T-cell (primary cell): ENCODE data around the gene LDLRAD4. TPM values are rescaled to one million over a fixed set of nuclear protein-coding genes. Genes with fewer than 3 reads are reported as not detected.

ENCODE experiments used
- ATAC-seq, 4 experiments: fragments of 200-7000 bp in 3 of 4; fragments of 150-1000 bp in 1 of 4; cut with Tn5 transposase; replicated peaks in 1 of 4; 1 replicate in 3 of 4; 2 replicates in 1 of 4; pipeline ENCODE4 v1.10.0; 2021; ENCODE audit warnings: moderate library complexity in 3 of 4, mild to moderate bottlenecking in 2 of 4, moderate number of reproducible peaks in 1 of 4
- CTCF ChIA-PET, 2 donors: fragments of 300-600 bp; sonication (Branson Sonifier 250); formaldehyde crosslinking; loops; one replicate each; lab custom pipeline; 2022; ENCODE audit warnings: antibody characterized with exemption in 2 of 2; lab: Charles Lee
- POLR2A ChIA-PET, 2 donors: fragments of 300-600 bp; sonication (Branson Sonifier 250); formaldehyde crosslinking; loops; one replicate each; lab custom pipeline; 2022; ENCODE audit warnings: antibody characterized with exemption in 2 of 2; lab: Charles Lee
- DNase-seq, 35 experiments: peaks; one replicate each; pipeline versions ENCODE4 v3.0.0 to v3.0.0-alpha.2; 2013 to 2023
- H3K27ac ChIP-seq: one replicate; pipeline ENCODE4 v1.5.1; 2013; ENCODE audit warnings: low read length
- H3K27me3 ChIP-seq, 2 experiments: replicated peaks in 1 of 2; 1 replicate in 1 of 2; 2 replicates in 1 of 2; pipeline versions ENCODE4 v1.6.1 to v1.7.0; 2013; ENCODE audit warnings: low read length in 1 of 2, mixed read lengths in 1 of 2; ENCODE audit not compliant: control insufficient read depth in 2 of 2, insufficient read depth in 2 of 2; ENCODE audit errors: extremely low read depth in 1 of 2
- H3K36me3 ChIP-seq, 2 donors: 1 replicate in 1 of 2; 2 replicates in 1 of 2; pipeline versions ENCODE4 v1.6.1 to v1.7.0; 2013; ENCODE audit warnings: low read length in 1 of 2; ENCODE audit not compliant: control insufficient read depth in 2 of 2, insufficient read depth in 1 of 2; ENCODE audit errors: extremely low read depth in 1 of 2
- H3K4me1 ChIP-seq, 2 experiments: 1 replicate in 1 of 2; 2 replicates in 1 of 2; pipeline versions ENCODE4 v1.6.1 to v1.7.0; 2013; ENCODE audit warnings: low read length in 2 of 2, mixed read lengths in 1 of 2; ENCODE audit not compliant: insufficient read depth in 2 of 2, control insufficient read depth in 1 of 2; ENCODE audit errors: extremely low read depth in 1 of 2
- H3K4me3 ChIP-seq, 2 donors: 1 replicate in 1 of 2; 2 replicates in 1 of 2; pipeline versions ENCODE4 v1.5.1 to v1.7.0; 2013; ENCODE audit warnings: mild to moderate bottlenecking in 2 of 2, low read length in 1 of 2, moderate library complexity in 1 of 2; ENCODE audit not compliant: control insufficient read depth in 1 of 2; ENCODE audit errors: extremely low read depth in 1 of 2
- H3K9me3 ChIP-seq: 2 replicates; pipeline ENCODE4 v1.7.0; 2013
- H3K27ac Mint-ChIP-seq, 2 donors: one replicate each; pipeline ENCODE4 v1.8.0; 2020 to 2021; ENCODE audit warnings: mild to moderate bottlenecking in 2 of 2, mixed read lengths in 2 of 2
- H3K27me3 Mint-ChIP-seq, 2 donors: one replicate each; pipeline ENCODE4 v1.8.0; 2021 to 2022; ENCODE audit warnings: mixed read lengths in 2 of 2
- H3K36me3 Mint-ChIP-seq: one replicate; pipeline ENCODE4 v1.8.0; 2021; ENCODE audit warnings: mixed read lengths
- H3K4me1 Mint-ChIP-seq, 3 donors: one replicate each; pipeline ENCODE4 v1.8.0; 2020 to 2022; ENCODE audit warnings: mixed read lengths in 3 of 3, mild to moderate bottlenecking in 1 of 3
- H3K4me3 Mint-ChIP-seq, 3 donors: one replicate each; pipeline ENCODE4 v1.8.0; 2020 to 2022; ENCODE audit warnings: mild to moderate bottlenecking in 3 of 3, mixed read lengths in 3 of 3, moderate library complexity in 3 of 3
- H3K9me3 Mint-ChIP-seq, 3 donors: one replicate each; pipeline ENCODE4 v1.8.0; 2020 to 2022; ENCODE audit warnings: mixed read lengths in 3 of 3
- WGBS: methylation state at CpG from one replicate; pipeline ENCODE4 v1.1.5; 2013; ENCODE audit warnings: missing lambda C conversion rate; ENCODE audit not compliant: insufficient coverage; 5-methylcytosine and 5-hydroxymethylcytosine counted together
- total RNA-seq, 35 experiments: library from RNA in 6 of 35; stranded (reverse) in 6 of 35; fragments of 120-200 nt in 1 of 35; gene quantifications; one replicate each; pipeline versions ENCODE4 v1.2.1 to v1.2.4 and lab custom pipeline; 2013 to 2026

LDLRAD4 gene
- total RNA-seq, 5 donors from 2014 or later (not counting 1 experiment from before 2014, with no cell fraction given): 57.6 to 80.8 (median 72.4) TPM

GRCh38 chr18:13483316-13484270, 265.0 kb downstream of the LDLRAD4 start:
- Mint-ChIP-seq H3K9me3 (peaks cover 0 to 1% (median 0%) of the 10 kb centered on the region in 3 donors), H3K4me3 (no peak overlapping the region), H3K36me3 (peaks cover 38% of the 10 kb centered on the region), H3K27me3 (no peaks in the 10 kb centered on the region), H3K27ac (peak overlapping the region; percentile 83 to 88), H3K4me1 (peaks cover 46 to 56% (median 56%) of the 10 kb centered on the region in 3 donors)
- H3K27ac ChIP-seq: no peak overlapping the region
- peak in 2 of 4 experiments; percentile 13 to 57 for ATAC-seq
- H3K4me3 ChIP-seq: no peak overlapping the region
- ChIA-PET CTCF (no interaction called here), POLR2A (interaction anchor here in 1 of 2 donors (0.5 to 0.6 kb wide), 2 partner anchors 84 to 118 kb away, joined by 3 read pairs; no protein-coding TSS in a partner anchor)
- no peaks in the 10 kb centered on the region for H3K27me3 ChIP-seq
- DNase-seq: peak in 1 of 35 experiments; percentile 29
- H3K9me3 ChIP-seq: no peaks in the 10 kb centered on the region
- H3K36me3 ChIP-seq: peaks cover 3 to 18% of the 10 kb centered on the region in 2 donors
- H3K4me1 ChIP-seq: peaks cover 0 to 28% of the 10 kb centered on the region in 2 experiments
- 95% methylated on average over 9 of the region's 16 CpGs for WGBS

GRCh38 chr18:13485182-13485581, 266.6 kb downstream of the LDLRAD4 start:
- no peak overlapping the region for H3K27ac Mint-ChIP-seq
- no peaks in the 10 kb centered on the region for H3K27me3 Mint-ChIP-seq
- CTCF ChIA-PET: no interaction called here
- no peaks in the 10 kb centered on the region for H3K27me3 ChIP-seq
- H3K4me1 ChIP-seq: peaks cover 0 to 28% of the 10 kb centered on the region in 2 experiments
- peaks cover 3 to 21% of the 10 kb centered on the region in 2 donors for H3K36me3 ChIP-seq
- H3K4me1 Mint-ChIP-seq: peaks cover 41 to 46% (median 45%) of the 10 kb centered on the region in 3 donors
- ATAC-seq: no peak
- H3K9me3 ChIP-seq: no peaks in the 10 kb centered on the region
- 89% methylated on average over 6 of the region's 6 CpGs for WGBS
- no peak overlapping the region for H3K27ac ChIP-seq
- no peak for DNase-seq
- H3K9me3 Mint-ChIP-seq: no peaks in the 10 kb centered on the region
- H3K36me3 Mint-ChIP-seq: peaks cover 28% of the 10 kb centered on the region
- POLR2A ChIA-PET: no interaction called here
- no peak overlapping the region for H3K4me3 Mint-ChIP-seq
- no peak overlapping the region for H3K4me3 ChIP-seq

GRCh38 chr18:13485604-13486003, 267.0 kb downstream of the LDLRAD4 start:
- Histone ChIP-seq H3K4me1 (peaks cover 0 to 28% of the 10 kb centered on the region in 2 experiments), H3K9me3 (no peaks in the 10 kb centered on the region), H3K27ac (no peak overlapping the region), H3K36me3 (peaks cover 3 to 23% of the 10 kb centered on the region in 2 donors), H3K27me3 (no peaks in the 10 kb centered on the region), H3K4me3 (no peak overlapping the region)
- no peak overlapping the region for H3K27ac Mint-ChIP-seq
- H3K27me3 Mint-ChIP-seq: no peaks in the 10 kb centered on the region
- WGBS: 100% methylated on average over 4 of the region's 7 CpGs
- POLR2A ChIA-PET: no interaction called here
- no peaks in the 10 kb centered on the region for H3K9me3 Mint-ChIP-seq
- ATAC-seq: no peak
- H3K4me1 Mint-ChIP-seq: peaks cover 38 to 42% (median 42%) of the 10 kb centered on the region in 3 donors
- H3K36me3 Mint-ChIP-seq: peaks cover 25% of the 10 kb centered on the region
- CTCF ChIA-PET: no interaction called here
- H3K4me3 Mint-ChIP-seq: no peak overlapping the region
- DNase-seq: no peak

GRCh38 chr18:13486284-13486683, 267.7 kb downstream of the LDLRAD4 start:
- Mint-ChIP-seq H3K36me3 (peaks cover 29% of the 10 kb centered on the region), H3K27ac (peak overlapping the region in 1 of 2 donors; percentile 23), H3K9me3 (no peaks in the 10 kb centered on the region), H3K27me3 (no peaks in the 10 kb centered on the region), H3K4me1 (peaks cover 33 to 42% (median 35%) of the 10 kb centered on the region in 3 donors), H3K4me3 (no peak overlapping the region)
- peaks cover 3 to 23% of the 10 kb centered on the region in 2 donors for H3K36me3 ChIP-seq
- H3K4me3 ChIP-seq: no peak overlapping the region
- H3K27me3 ChIP-seq: no peaks in the 10 kb centered on the region
- 90% methylated on average over 2 of the region's 5 CpGs for WGBS
- ATAC-seq (no peak), DNase-seq (no peak)
- no peaks in the 10 kb centered on the region for H3K9me3 ChIP-seq
- ChIA-PET CTCF (no interaction called here), POLR2A (no interaction called here)
- no peak overlapping the region for H3K27ac ChIP-seq
- H3K4me1 ChIP-seq: peaks cover 0 to 26% of the 10 kb centered on the region in 2 experiments

- H3K4me1 Mint-ChIP-seq: peaks cover 29 to 38% (median 31%) of the 10 kb centered on the region in 3 donors
- ChIA-PET POLR2A (no interaction called here), CTCF (no interaction called here)
- ATAC-seq (no peak), DNase-seq (no peak)
- H3K36me3 Mint-ChIP-seq: peaks cover 29% of the 10 kb centered on the region
- H3K27me3 Mint-ChIP-seq: no peaks in the 10 kb centered on the region
- Histone ChIP-seq H3K4me1 (peaks cover 0 to 23% of the 10 kb centered on the region in 2 experiments), H3K4me3 (no peak overlapping the region), H3K36me3 (peaks cover 3 to 23% of the 10 kb centered on the region in 2 donors), H3K27ac (no peak overlapping the region), H3K27me3 (no peaks in the 10 kb centered on the region), H3K9me3 (no peaks in the 10 kb centered on the region)
- H3K27ac Mint-ChIP-seq: peak overlapping the region in 1 of 2 donors; percentile 71
- WGBS: 100% methylated on average over 2 of the region's 9 CpGs
- no peaks in the 10 kb centered on the region for H3K9me3 Mint-ChIP-seq
- H3K4me3 Mint-ChIP-seq: no peak overlapping the region
Measured at GRCh38 chr18:13486686-13487085, 268.1 kb downstream of the LDLRAD4 start.

- H3K27ac ChIP-seq: no peak overlapping the region
- no peak overlapping the region for H3K4me3 ChIP-seq
- Mint-ChIP-seq H3K9me3 (no peaks in the 10 kb centered on the region), H3K36me3 (peaks cover 33% of the 10 kb centered on the region), H3K4me1 (peaks cover 26 to 33% (median 27%) of the 10 kb centered on the region in 3 donors), H3K27me3 (no peaks in the 10 kb centered on the region), H3K27ac (peak overlapping the region; percentile 15 to 75), H3K4me3 (no peak overlapping the region)
- H3K9me3 ChIP-seq: no peaks in the 10 kb centered on the region
- CTCF ChIA-PET: no interaction called here
- H3K27me3 ChIP-seq: no peaks in the 10 kb centered on the region
- peaks cover 0 to 20% of the 10 kb centered on the region in 2 experiments for H3K4me1 ChIP-seq
- ATAC-seq: peak in 1 of 4 experiments; percentile 42
- DNase-seq: peak in 1 of 35 experiments; percentile 28
- 71% methylated on average over 7 of the region's 7 CpGs for WGBS
- peaks cover 3 to 26% of the 10 kb centered on the region in 2 donors for H3K36me3 ChIP-seq
- POLR2A ChIA-PET: no interaction called here
Measured at GRCh38 chr18:13487237-13487636, 268.7 kb downstream of the LDLRAD4 start.
